PC-9 (cell line): ENCODE measurements around the gene HTR5A. TPM values are rescaled to one million over a fixed set of nuclear protein-coding genes. Genes with fewer than 3 reads are reported as not detected.

Experiments used
- BruUV-seq: library from RNA; stranded (reverse); fragments of 400-500 nt; replicated peaks from 2 replicates; lab custom pipeline; 2021; lab: Mats Ljungman, UMichigan
- CTCF ChIA-PET: fragments of 300-600 bp; sonication (Branson Sonifier 250); formaldehyde crosslinking; loops from one replicate; lab custom pipeline; 2022; ENCODE audit warnings: antibody characterized with exemption; lab: Charles Lee
- POLR2A ChIA-PET: fragments of 300-600 bp; sonication (Branson Sonifier 250); formaldehyde crosslinking; loops from one replicate; lab custom pipeline; 2022; ENCODE audit warnings: antibody characterized with exemption; ENCODE audit not compliant: unreplicated experiment; lab: Charles Lee
- DNase-seq, 2 experiments: peaks; one replicate each; pipeline versions ENCODE4 v3.0.0 to v3.0.0-alpha.2; 2015 to 2022; ENCODE audit warnings: mixed read lengths in 1 of 2
- H2AFZ ChIP-seq: fragments of 200-600 bp; sonication (generic); 2 replicates; pipeline ENCODE4 v1.8.1; 2017; ENCODE audit warnings: antibody characterized with exemption
- H3F3A ChIP-seq: fragments of 200-600 bp; sonication (generic); 2 replicates; pipeline ENCODE4 v1.8.1; 2017; ENCODE audit warnings: antibody characterized with exemption, mild to moderate bottlenecking, low read depth; ENCODE audit not compliant: insufficient read depth
- H3K27ac ChIP-seq: fragments of 200-600 bp; sonication (generic); 2 replicates; pipeline ENCODE4 v1.6.1; 2016; ENCODE audit warnings: mixed run types
- H3K27me3 ChIP-seq: fragments of 200-600 bp; sonication (generic); 2 replicates; pipeline ENCODE4 v1.6.1; 2016; ENCODE audit warnings: low read depth, mixed run types; ENCODE audit not compliant: insufficient read depth
- H3K36me3 ChIP-seq: fragments of 200-600 bp; sonication (generic); 2 replicates; pipeline ENCODE4 v1.6.1; 2016; ENCODE audit warnings: low read depth, mixed run types
- H3K4me1 ChIP-seq: fragments of 200-600 bp; sonication (generic); replicated peaks from 2 replicates; pipeline ENCODE4 v1.6.1; 2016; ENCODE audit warnings: mixed run types; ENCODE audit not compliant: insufficient read depth
- H3K4me2 ChIP-seq: fragments of 200-600 bp; sonication (generic); 2 replicates; pipeline ENCODE4 v1.6.1; 2017; ENCODE audit warnings: mixed run types
- H3K4me3 ChIP-seq: fragments of 200-600 bp; sonication (generic); 2 replicates; pipeline ENCODE4 v1.6.1; 2016; ENCODE audit warnings: mixed run types
- H3K79me2 ChIP-seq: fragments of 200-600 bp; sonication (generic); 2 replicates; pipeline ENCODE4 v1.6.1; 2017; ENCODE audit warnings: low read depth, mixed run types
- H3K9me2 ChIP-seq: fragments of 200-600 bp; sonication (generic); 2 replicates; pipeline ENCODE4 v1.8.1; 2017; ENCODE audit warnings: mild to moderate bottlenecking; ENCODE audit not compliant: insufficient read depth
- H3K9me3 ChIP-seq: fragments of 200-600 bp; sonication (generic); 2 replicates; pipeline ENCODE4 v1.8.1; 2016; ENCODE audit warnings: low read depth; ENCODE audit not compliant: insufficient read depth
- H4K20me1 ChIP-seq: fragments of 200-600 bp; sonication (generic); 2 replicates; pipeline ENCODE4 v1.8.1; 2017; ENCODE audit not compliant: insufficient read depth
- EZH2 ChIP-seq: fragments of 200-600 bp; sonication (generic); IDR thresholded peaks from 2 replicates; pipeline ENCODE4 v1.8.0; 2017; ENCODE audit warnings: antibody characterized with exemption, low read depth
- intact Hi-C: fragments of 100-400 bp; cut with micrococcal nuclease; formaldehyde crosslinking; loops from one replicate; pipeline ENCODE4 v1.10.0; 2022; ENCODE audit not compliant: unreplicated experiment
- total RNA-seq: library from RNA; stranded (reverse); gene quantifications from 2 replicates; pipeline ENCODE4 v1.2.3, GENCODE V29; 2021
- TF ChIP-seq, protein P1 (sequence below): fragments of 200-600 bp; sonication (generic); conservative IDR thresholded peaks from 2 replicates; pipeline ENCODE4 v1.6.1; 2017; ENCODE audit warnings: mixed run types, antibody characterized with exemption, mild to moderate bottlenecking, moderate library complexity

The HTR5A gene
- total RNA-seq, 1 experiment from 2014 or later: not detected

DNA sequence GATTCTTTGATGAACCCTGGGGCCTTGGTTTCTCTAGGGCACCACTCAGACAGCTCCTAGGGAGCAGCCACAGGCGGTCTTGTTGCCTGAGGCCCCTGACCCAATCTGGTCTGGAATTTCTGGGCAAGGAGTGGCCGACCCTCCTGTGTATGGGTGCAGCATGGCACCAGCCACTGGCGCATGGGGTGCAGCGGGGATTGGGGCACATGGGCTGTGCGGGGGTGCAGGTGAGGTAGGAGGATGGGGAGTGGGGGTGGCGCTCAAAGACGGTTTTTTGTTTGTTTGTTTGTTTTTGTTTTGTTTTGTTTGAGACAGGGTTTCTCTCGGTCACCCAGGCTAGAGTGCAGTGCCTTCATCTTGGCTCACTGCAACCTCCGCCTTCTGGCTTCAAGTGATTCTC, 62.3 kb downstream of the HTR5A start:
- H3K4me1 ChIP-seq: no peaks in the 10 kb centered on the region
- ChIA-PET CTCF (no interaction called here), POLR2A (no interaction called here)
- H3K79me2 ChIP-seq: no peaks in the 10 kb centered on the region
- H3K4me3 ChIP-seq: no peak overlapping the region
- DNase-seq: no peak
- no peaks in the 10 kb centered on the region for H4K20me1 ChIP-seq
- no peaks in the 10 kb centered on the region for H3K9me3 ChIP-seq
- H3K36me3 ChIP-seq: no peaks in the 10 kb centered on the region
- H3K9me2 ChIP-seq: no peaks in the 10 kb centered on the region
- H3K27ac ChIP-seq: no peak overlapping the region
- no peak overlapping the region for H3K4me2 ChIP-seq
- intact Hi-C loops: no loop called here
- H3K27me3 ChIP-seq: peaks cover 91% of the 10 kb centered on the region
- no TSS peak for BruUV-seq
- H2AFZ ChIP-seq: no peak overlapping the region
- TF ChIP-seq, protein P1, sequence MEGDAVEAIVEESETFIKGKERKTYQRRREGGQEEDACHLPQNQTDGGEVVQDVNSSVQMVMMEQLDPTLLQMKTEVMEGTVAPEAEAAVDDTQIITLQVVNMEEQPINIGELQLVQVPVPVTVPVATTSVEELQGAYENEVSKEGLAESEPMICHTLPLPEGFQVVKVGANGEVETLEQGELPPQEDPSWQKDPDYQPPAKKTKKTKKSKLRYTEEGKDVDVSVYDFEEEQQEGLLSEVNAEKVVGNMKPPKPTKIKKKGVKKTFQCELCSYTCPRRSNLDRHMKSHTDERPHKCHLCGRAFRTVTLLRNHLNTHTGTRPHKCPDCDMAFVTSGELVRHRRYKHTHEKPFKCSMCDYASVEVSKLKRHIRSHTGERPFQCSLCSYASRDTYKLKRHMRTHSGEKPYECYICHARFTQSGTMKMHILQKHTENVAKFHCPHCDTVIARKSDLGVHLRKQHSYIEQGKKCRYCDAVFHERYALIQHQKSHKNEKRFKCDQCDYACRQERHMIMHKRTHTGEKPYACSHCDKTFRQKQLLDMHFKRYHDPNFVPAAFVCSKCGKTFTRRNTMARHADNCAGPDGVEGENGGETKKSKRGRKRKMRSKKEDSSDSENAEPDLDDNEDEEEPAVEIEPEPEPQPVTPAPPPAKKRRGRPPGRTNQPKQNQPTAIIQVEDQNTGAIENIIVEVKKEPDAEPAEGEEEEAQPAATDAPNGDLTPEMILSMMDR: no peak
- TF ChIP-seq EZH2: no peak
- no peaks in the 10 kb centered on the region for H3F3A ChIP-seq

- Histone ChIP-seq H3K9me3 (no peaks in the 10 kb centered on the region), H3K4me2 (no peak overlapping the region), H3K4me3 (no peak overlapping the region), H4K20me1 (no peaks in the 10 kb centered on the region), H3K79me2 (no peaks in the 10 kb centered on the region), H3K4me1 (no peaks in the 10 kb centered on the region), H3K9me2 (no peaks in the 10 kb centered on the region), H3K36me3 (no peaks in the 10 kb centered on the region), H2AFZ (no peak overlapping the region), H3K27me3 (peaks cover 84% of the 10 kb centered on the region), H3F3A (no peaks in the 10 kb centered on the region), H3K27ac (no peak overlapping the region)
- ChIA-PET CTCF (no interaction called here), POLR2A (no interaction called here)
- intact Hi-C loops: no loop called here
- no peak for DNase-seq
- TF ChIP-seq EZH2: no peak
- TF ChIP-seq, protein P1: no peak
- no TSS peak for BruUV-seq
These were observed 66.6 kb downstream of the HTR5A start for GRCh38 chr7:155136619-155137243.

Other genes with a start within 250 kb of the HTR5A start
- 14.1 and 18.8 TPM in 2 replicates for gene PAXIP1, start 67.2 kb upstream of the HTR5A start, total RNA-seq
- gene INSIG1, start 227.6 kb downstream of the HTR5A start, total RNA-seq: 75.7 and 103 TPM in 2 replicates